Ovary (tissue), 3 donors: Measurements from ENCODE around the gene SEC14L6.

Source experiments
- CTCF ChIP-seq, 3 donors: fragments of 450-650 bp in 2 of 3; fragments of 200-600 bp in 1 of 3; IDR thresholded peaks; one replicate each; pipeline versions ENCODE4 v1.5.1 to v1.8.0; 2016 to 2022; ENCODE audit warnings: antibody characterized with exemption in 3 of 3, mild to moderate bottlenecking in 1 of 3
- POLR2A ChIP-seq: fragments of 450-650 bp; IDR thresholded peaks from one replicate; pipeline ENCODE4 v1.6.1; 2017; ENCODE audit warnings: antibody characterized with exemption, mild to moderate bottlenecking, moderate library complexity
- donor health status: DM: no; HTN: no; CAD: no.

- TF ChIP-seq POLR2A: no peak
- TF ChIP-seq CTCF (IDR thresholded peaks at IDR 0.05): no peak
These were observed 29.8 kb downstream of the SEC14L6 start for GRCh38 chr22:30516731-30517130.
